ENCODE data around the gene BORA.

Gene BORA

GRCh38 chr13:72726726-72727416, 852 bp upstream of the BORA start:
- DNase-seq (ENCODE audit: low spot score in 2 of 2): peak; percentile 22 to 77
- in situ Hi-C loops (cut with MboI; ENCODE audit: low sequenced_read_pairs): no loop called here
- peaks cover 26% of the 10 kb centered on the region for H3K36me3 ChIP-seq (replicated peaks)

GRCh38 chr13:72728290-72728605, 525 bp downstream of the BORA start:
- in situ Hi-C loops (cut with MboI; ENCODE audit: low sequenced_read_pairs): no loop called here
- DNase-seq (ENCODE audit: low spot score in 2 of 2): no peak
- H3K4me1 ChIP-seq: peaks cover 21% of the 10 kb centered on the region
- no peaks in the 10 kb centered on the region for H3K9me3 ChIP-seq
- peak overlapping the region; percentile 71 for H3K4me3 ChIP-seq
- no peaks in the 10 kb centered on the region for H3K27me3 ChIP-seq (ENCODE audit: low read depth)
- peaks cover 36% of the 10 kb centered on the region for H3K36me3 ChIP-seq (replicated peaks)

More at GRCh38 chr13:72726726-72727416, 852 bp upstream of the BORA start:
- Histone ChIP-seq H3K4me3 (peak overlapping the region; percentile 71), H3K4me1 (peaks cover 21% of the 10 kb centered on the region), H3K9me3 (no peaks in the 10 kb centered on the region), H3K27me3 (ENCODE audit: low read depth) (no peaks in the 10 kb centered on the region)

- H3K9me3 ChIP-seq: no peaks in the 10 kb centered on the region
- in situ Hi-C loops (cut with MboI; ENCODE audit: low sequenced_read_pairs): no loop called here
- no peak overlapping the region for H3K4me3 ChIP-seq
- no peak for DNase-seq (ENCODE audit: low spot score in 2 of 2)
- no peaks in the 10 kb centered on the region for H3K27me3 ChIP-seq (ENCODE audit: low read depth)
- H3K36me3 ChIP-seq (replicated peaks): peaks cover 64% of the 10 kb centered on the region
- no peaks in the 10 kb centered on the region for H3K4me1 ChIP-seq
Measured at GRCh38 chr13:72737033-72737432, 9.3 kb downstream of the BORA start.

- in situ Hi-C loops (cut with MboI; ENCODE audit: low sequenced_read_pairs): no loop called here
- Histone ChIP-seq H3K4me3 (no peak overlapping the region), H3K36me3 (replicated peaks) (peaks cover 54% of the 10 kb centered on the region), H3K4me1 (no peaks in the 10 kb centered on the region), H3K9me3 (no peaks in the 10 kb centered on the region), H3K27me3 (ENCODE audit: low read depth) (no peaks in the 10 kb centered on the region)
- no peak for DNase-seq (ENCODE audit: low spot score in 2 of 2)
Measured at GRCh38 chr13:72740015-72740414, 12.3 kb downstream of the BORA start.

GRCh38 chr13:72745260-72745659, 17.5 kb downstream of the BORA start:
- H3K36me3 ChIP-seq (replicated peaks): peaks cover 59% of the 10 kb centered on the region

GRCh38 chr13:72751220-72751619, 23.5 kb downstream of the BORA start:
- in situ Hi-C loops (cut with MboI; ENCODE audit: low sequenced_read_pairs): no loop called here
- Histone ChIP-seq H3K27me3 (ENCODE audit: low read depth) (no peaks in the 10 kb centered on the region), H3K9me3 (no peaks in the 10 kb centered on the region), H3K4me3 (no peak overlapping the region), H3K36me3 (replicated peaks) (peaks cover 91% of the 10 kb centered on the region), H3K4me1 (no peaks in the 10 kb centered on the region)
- DNase-seq (ENCODE audit: low spot score in 2 of 2): no peak

More at GRCh38 chr13:72745260-72745659, 17.5 kb downstream of the BORA start:
- no peaks in the 10 kb centered on the region for H3K9me3 ChIP-seq
- no peaks in the 10 kb centered on the region for H3K4me1 ChIP-seq
- in situ Hi-C loops (cut with MboI; ENCODE audit: low sequenced_read_pairs): no loop called here
- DNase-seq (ENCODE audit: low spot score in 2 of 2): no peak
- no peaks in the 10 kb centered on the region for H3K27me3 ChIP-seq (ENCODE audit: low read depth)
- H3K4me3 ChIP-seq: no peak overlapping the region

GRCh38 chr13:72754111-72754510, 26.4 kb downstream of the BORA start:
- DNase-seq (ENCODE audit: low spot score in 2 of 2): no peak
- Histone ChIP-seq H3K36me3 (replicated peaks) (peaks cover 85% of the 10 kb centered on the region), H3K9me3 (no peaks in the 10 kb centered on the region), H3K27me3 (ENCODE audit: low read depth) (no peaks in the 10 kb centered on the region), H3K4me3 (no peak overlapping the region), H3K4me1 (no peaks in the 10 kb centered on the region)
- in situ Hi-C loops (cut with MboI; ENCODE audit: low sequenced_read_pairs): no loop called here

GRCh38 chr13:72757792-72758535, 30.2 kb downstream of the BORA start:
- Histone ChIP-seq H3K27me3 (ENCODE audit: low read depth) (no peaks in the 10 kb centered on the region), H3K9me3 (no peaks in the 10 kb centered on the region), H3K36me3 (replicated peaks) (peaks cover 91% of the 10 kb centered on the region), H3K4me1 (no peaks in the 10 kb centered on the region), H3K4me3 (no peak overlapping the region)
- in situ Hi-C loops (cut with MboI; ENCODE audit: low sequenced_read_pairs): no loop called here
- DNase-seq (ENCODE audit: low spot score in 2 of 2): no peak

GRCh38 chr13:72760189-72760588, 32.5 kb downstream of the BORA start:
- DNase-seq (ENCODE audit: low spot score in 2 of 2): no peak
- no peaks in the 10 kb centered on the region for H3K4me1 ChIP-seq
- H3K9me3 ChIP-seq: no peaks in the 10 kb centered on the region
- H3K4me3 ChIP-seq: no peak overlapping the region
- no peaks in the 10 kb centered on the region for H3K27me3 ChIP-seq (ENCODE audit: low read depth)
- in situ Hi-C loops (cut with MboI; ENCODE audit: low sequenced_read_pairs): no loop called here
- H3K36me3 ChIP-seq (replicated peaks): peaks cover 88% of the 10 kb centered on the region

- no peak for DNase-seq (ENCODE audit: low spot score in 2 of 2)
- no peaks in the 10 kb centered on the region for H3K9me3 ChIP-seq
- H3K36me3 ChIP-seq (replicated peaks): peaks cover 93% of the 10 kb centered on the region
- H3K4me3 ChIP-seq: no peak overlapping the region
- in situ Hi-C loops (cut with MboI; ENCODE audit: low sequenced_read_pairs): no loop called here
- H3K27me3 ChIP-seq (ENCODE audit: low read depth): no peaks in the 10 kb centered on the region
- no peaks in the 10 kb centered on the region for H3K4me1 ChIP-seq
Measured at GRCh38 chr13:72763411-72763810, 35.7 kb downstream of the BORA start.

- Histone ChIP-seq H3K4me3 (no peak overlapping the region), H3K9me3 (no peaks in the 10 kb centered on the region), H3K27me3 (ENCODE audit: low read depth) (no peaks in the 10 kb centered on the region), H3K4me1 (no peaks in the 10 kb centered on the region), H3K36me3 (replicated peaks) (peaks cover 80% of the 10 kb centered on the region)
- DNase-seq (ENCODE audit: low spot score in 2 of 2): no peak
- in situ Hi-C loops (cut with MboI; ENCODE audit: low sequenced_read_pairs): no loop called here
Measured at GRCh38 chr13:72774019-72774418, 46.3 kb downstream of the BORA start.

GRCh38 chr13:72781451-72782439, 54.0 kb downstream of the BORA start, which contains the start of the genes DIS3 and PIBF1:
Gene DIS3, minus strand, starts transcription at chr13:72781900. Its CDS starts 68 bp downstream, at chr13:72781832.
Gene PIBF1, plus strand, starts transcription at chr13:72782133. Its CDS starts 1,337 bp downstream, at chr13:72783470.
- Histone ChIP-seq H3K4me3 (peak within 1 kb of the TSS; percentile 76), H3K36me3 (replicated peaks) (peaks cover 31% of the 10 kb centered on the region), H3K27me3 (ENCODE audit: low read depth) (no peaks in the 10 kb centered on the region), H3K4me1 (peaks cover 14% of the 10 kb centered on the region), H3K9me3 (no peaks in the 10 kb centered on the region)
- peak; percentile 95 to 99 for DNase-seq (ENCODE audit: low spot score in 2 of 2)
- in situ Hi-C loops (cut with MboI; ENCODE audit: low sequenced_read_pairs): no loop called here

GRCh38 chr13:72782717-72783116, 55.0 kb downstream of the BORA start:
- DNase-seq (ENCODE audit: low spot score in 2 of 2): peak in 1 of 2 experiments; percentile 18
- Histone ChIP-seq H3K4me1 (peaks cover 14% of the 10 kb centered on the region), H3K9me3 (no peaks in the 10 kb centered on the region), H3K4me3 (peak overlapping the region; percentile 76), H3K36me3 (replicated peaks) (peaks cover 21% of the 10 kb centered on the region), H3K27me3 (ENCODE audit: low read depth) (no peaks in the 10 kb centered on the region)
- in situ Hi-C loops (cut with MboI; ENCODE audit: low sequenced_read_pairs): no loop called here

Data from HAP-1 (cell line).